ENCODE measurements around the gene CDH3. TPM values are rescaled to one million over a fixed set of nuclear protein-coding genes. Genes with fewer than 3 reads are reported as not detected.

CDH3 gene
- total and polyA plus RNA-seq, 2 donors (not counting 1 experiment from before 2014, with no cell fraction given): 0.14 TPM; not detected in 1

DNA sequence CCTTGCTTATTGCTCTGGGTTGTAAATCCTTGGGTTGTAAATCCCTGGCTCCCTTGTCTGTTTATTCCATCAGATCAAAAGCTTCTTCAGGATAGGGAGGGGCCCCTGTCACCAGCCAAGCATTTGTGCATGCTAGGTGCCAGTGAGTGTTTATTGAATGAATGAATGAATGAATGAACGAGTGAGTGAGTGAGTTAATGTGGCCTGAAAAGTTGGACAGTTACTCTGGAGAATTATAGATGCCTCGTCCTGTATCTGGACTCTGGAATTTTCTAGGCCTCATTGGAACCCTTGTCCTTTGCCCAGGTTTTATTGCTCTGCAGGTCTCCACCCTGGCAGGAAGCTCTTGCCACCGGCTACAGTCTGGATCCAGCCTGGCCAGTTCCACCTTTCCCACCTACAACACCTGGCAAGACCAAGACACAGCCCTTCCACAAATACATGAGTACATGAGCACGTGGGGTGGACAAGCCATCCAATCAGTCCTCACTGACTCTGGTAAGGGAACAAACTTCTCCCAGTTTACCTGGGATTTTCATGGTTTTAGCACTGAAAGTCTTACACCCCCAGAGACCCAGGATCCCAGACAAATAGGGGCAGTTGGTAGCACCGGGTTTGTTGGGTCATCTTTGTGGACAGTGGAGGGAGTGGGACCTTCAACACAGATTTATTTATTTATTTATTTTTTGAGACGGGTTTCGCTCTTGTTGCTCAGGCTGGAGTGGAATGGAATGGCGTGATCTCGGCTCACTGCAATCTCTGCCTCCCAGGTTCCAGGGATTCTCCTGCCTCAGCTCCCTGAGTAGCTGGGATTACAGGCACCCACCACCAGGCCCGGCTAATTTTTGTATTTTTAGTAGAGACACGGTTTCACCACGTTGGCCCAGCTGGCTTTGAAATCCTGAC lies 77.3 kb downstream of the CDH3 start:
- no peaks in the 10 kb centered on the region for H3K27me3 ChIP-seq (ENCODE audit: control insufficient read depth, insufficient read depth, low read length)
- H3K4me1 ChIP-seq (ENCODE audit: control insufficient read depth, extremely low read depth, insufficient read depth, low read length): no peaks in the 10 kb centered on the region
- H4K20me1 ChIP-seq (ENCODE audit: control insufficient read depth, extremely low read depth, insufficient read depth, low read length): no peaks in the 10 kb centered on the region
- no peak overlapping the region for H3K9ac ChIP-seq (ENCODE audit: insufficient read depth, low read length)
- H2AFZ ChIP-seq (ENCODE audit: low read length): no peak overlapping the region
- H3K27ac ChIP-seq (ENCODE audit: insufficient read depth, low read length): no peak overlapping the region
- H3K79me2 ChIP-seq (ENCODE audit: control insufficient read depth, insufficient read depth, low read length): no peaks in the 10 kb centered on the region
- no peaks in the 10 kb centered on the region for H3K36me3 ChIP-seq (ENCODE audit: control insufficient read depth, insufficient read depth, low read length)
- no peak for DNase-seq (ENCODE audit: low read depth in 2 of 2)
- H3K4me2 ChIP-seq (ENCODE audit: extremely low read depth, insufficient read depth, low read length): no peak overlapping the region
- H3K9me3 ChIP-seq (ENCODE audit: control insufficient read depth, insufficient read depth, low read depth, low read length): no peaks in the 10 kb centered on the region
- H3K4me3 ChIP-seq (replicated peaks in 1 of 4; ENCODE audit: control extremely low read depth in 1 of 4, insufficient read depth in 1 of 4, low read depth in 3 of 4, low read length in 4 of 4): no peak overlapping the region
- TF ChIP-seq, protein P1, sequence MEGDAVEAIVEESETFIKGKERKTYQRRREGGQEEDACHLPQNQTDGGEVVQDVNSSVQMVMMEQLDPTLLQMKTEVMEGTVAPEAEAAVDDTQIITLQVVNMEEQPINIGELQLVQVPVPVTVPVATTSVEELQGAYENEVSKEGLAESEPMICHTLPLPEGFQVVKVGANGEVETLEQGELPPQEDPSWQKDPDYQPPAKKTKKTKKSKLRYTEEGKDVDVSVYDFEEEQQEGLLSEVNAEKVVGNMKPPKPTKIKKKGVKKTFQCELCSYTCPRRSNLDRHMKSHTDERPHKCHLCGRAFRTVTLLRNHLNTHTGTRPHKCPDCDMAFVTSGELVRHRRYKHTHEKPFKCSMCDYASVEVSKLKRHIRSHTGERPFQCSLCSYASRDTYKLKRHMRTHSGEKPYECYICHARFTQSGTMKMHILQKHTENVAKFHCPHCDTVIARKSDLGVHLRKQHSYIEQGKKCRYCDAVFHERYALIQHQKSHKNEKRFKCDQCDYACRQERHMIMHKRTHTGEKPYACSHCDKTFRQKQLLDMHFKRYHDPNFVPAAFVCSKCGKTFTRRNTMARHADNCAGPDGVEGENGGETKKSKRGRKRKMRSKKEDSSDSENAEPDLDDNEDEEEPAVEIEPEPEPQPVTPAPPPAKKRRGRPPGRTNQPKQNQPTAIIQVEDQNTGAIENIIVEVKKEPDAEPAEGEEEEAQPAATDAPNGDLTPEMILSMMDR (conservative IDR thresholded peaks at IDR 0.05 in 1 of 2, IDR thresholded peaks at IDR 0.05 in 1 of 2; ENCODE audit: low read depth in 1 of 2, low read length in 2 of 2): no peak
- TF ChIP-seq EZH2 (IDR thresholded peaks at IDR 0.05; ENCODE audit: low read length, missing control alignments): no peak

- DNase-seq (ENCODE audit: low read depth in 2 of 2): no peak
- Histone ChIP-seq H2AFZ (ENCODE audit: low read length) (no peak overlapping the region), H3K4me2 (ENCODE audit: extremely low read depth, insufficient read depth, low read length) (no peak overlapping the region), H3K79me2 (ENCODE audit: control insufficient read depth, insufficient read depth, low read length) (no peaks in the 10 kb centered on the region), H3K27ac (ENCODE audit: insufficient read depth, low read length) (no peak overlapping the region), H3K4me3 (replicated peaks in 1 of 4; ENCODE audit: control extremely low read depth in 1 of 4, insufficient read depth in 1 of 4, low read depth in 3 of 4, low read length in 4 of 4) (no peak overlapping the region), H3K9me3 (ENCODE audit: control insufficient read depth, insufficient read depth, low read depth, low read length) (no peaks in the 10 kb centered on the region), H3K9ac (ENCODE audit: insufficient read depth, low read length) (no peak overlapping the region), H3K27me3 (ENCODE audit: control insufficient read depth, insufficient read depth, low read length) (no peaks in the 10 kb centered on the region), H3K36me3 (ENCODE audit: control insufficient read depth, insufficient read depth, low read length) (no peaks in the 10 kb centered on the region), H4K20me1 (ENCODE audit: control insufficient read depth, extremely low read depth, insufficient read depth, low read length) (no peaks in the 10 kb centered on the region), H3K4me1 (ENCODE audit: control insufficient read depth, extremely low read depth, insufficient read depth, low read length) (no peaks in the 10 kb centered on the region)
- no peak for TF ChIP-seq EZH2 (IDR thresholded peaks at IDR 0.05; ENCODE audit: low read length, missing control alignments)
- TF ChIP-seq, protein P1 (conservative IDR thresholded peaks at IDR 0.05 in 1 of 2, IDR thresholded peaks at IDR 0.05 in 1 of 2; ENCODE audit: low read depth in 1 of 2, low read length in 2 of 2): no peak
These were observed 79.7 kb downstream of the CDH3 start for GRCh38 chr16:68724797-68725196.

GRCh38 chr16:68728523-68728922 lies 83.4 kb downstream of the CDH3 start:
- H3K79me2 ChIP-seq (ENCODE audit: control insufficient read depth, insufficient read depth, low read length): no peaks in the 10 kb centered on the region
- no peaks in the 10 kb centered on the region for H3K4me1 ChIP-seq (ENCODE audit: control insufficient read depth, extremely low read depth, insufficient read depth, low read length)
- no peaks in the 10 kb centered on the region for H4K20me1 ChIP-seq (ENCODE audit: control insufficient read depth, extremely low read depth, insufficient read depth, low read length)
- no peaks in the 10 kb centered on the region for H3K27me3 ChIP-seq (ENCODE audit: control insufficient read depth, insufficient read depth, low read length)
- no peaks in the 10 kb centered on the region for H3K36me3 ChIP-seq (ENCODE audit: control insufficient read depth, insufficient read depth, low read length)
- DNase-seq (ENCODE audit: low read depth in 2 of 2): no peak
- no peak overlapping the region for H3K4me2 ChIP-seq (ENCODE audit: extremely low read depth, insufficient read depth, low read length)
- H2AFZ ChIP-seq (ENCODE audit: low read length): no peak overlapping the region
- no peak overlapping the region for H3K27ac ChIP-seq (ENCODE audit: insufficient read depth, low read length)
- no peak overlapping the region for H3K4me3 ChIP-seq (replicated peaks in 1 of 4; ENCODE audit: control extremely low read depth in 1 of 4, insufficient read depth in 1 of 4, low read depth in 3 of 4, low read length in 4 of 4)
- H3K9ac ChIP-seq (ENCODE audit: insufficient read depth, low read length): no peak overlapping the region
- H3K9me3 ChIP-seq (ENCODE audit: control insufficient read depth, insufficient read depth, low read depth, low read length): no peaks in the 10 kb centered on the region
- TF ChIP-seq EZH2 (IDR thresholded peaks at IDR 0.05; ENCODE audit: low read length, missing control alignments): no peak
- TF ChIP-seq, protein P1 (conservative IDR thresholded peaks at IDR 0.05 in 1 of 2, IDR thresholded peaks at IDR 0.05 in 1 of 2; ENCODE audit: low read depth in 1 of 2, low read length in 2 of 2): no peak
